ENCODE results near the gene MYO1D. TPM values are rescaled to one million over a fixed set of nuclear protein-coding genes. Genes with fewer than 3 reads are reported as not detected.

Gene MYO1D
- total RNA-seq, 1 experiment from 2014 or later: 1.3 TPM

GRCh38 chr17:32870969-32871368 is 6.0 kb downstream of the MYO1D start:
- BruUV-seq (replicated peaks): no TSS peak
- Histone ChIP-seq H3K4me1 (ENCODE audit: control insufficient read depth, insufficient read depth, low read length) (no peaks in the 10 kb centered on the region), H3K27me3 (ENCODE audit: control insufficient read depth, insufficient read depth, low read length) (peaks cover 29% of the 10 kb centered on the region), H3K4me3 (ENCODE audit: low read depth in 2 of 2, low read length in 2 of 2) (no peak overlapping the region), H3K36me3 (ENCODE audit: control insufficient read depth, insufficient read depth, low read length) (no peaks in the 10 kb centered on the region), H3K9me3 (ENCODE audit: control insufficient read depth, insufficient read depth, low read depth, low read length) (no peaks in the 10 kb centered on the region), H3K27ac (ENCODE audit: low read length) (no peak overlapping the region)
- CTCF ChIA-PET: no interaction called here
- in situ Hi-C loops (cut with HindIII; ENCODE audit: low pct_unique_long_range_greater_than_20kb, low sequenced_read_pairs): no loop called here
- DNase-seq (ENCODE audit: low read depth, low spot score): no peak
- ATAC-seq: no peak
- POLR2A ChIA-PET: no interaction called here
- no peak for TF ChIP-seq REST (IDR thresholded peaks at IDR 0.05; ENCODE audit: insufficient read depth in 1 of 2, low read depth in 2 of 2, low read length in 1 of 2)
- TF ChIP-seq SIN3A (IDR thresholded peaks at IDR 0.05; ENCODE audit: borderline replicate concordance, insufficient read depth, low read depth, low read length): no peak
- TF ChIP-seq POLR2AphosphoS5 (IDR thresholded peaks at IDR 0.05; ENCODE audit: low read depth, low read length): no peak
- no peak for TF ChIP-seq CTCF (IDR thresholded peaks at IDR 0.05)
- no peak for TF ChIP-seq TCF7L2 (IDR thresholded peaks at IDR 0.05; ENCODE audit: low read depth, low read length)
- intact Hi-C loops (cut with micrococcal nuclease; ENCODE audit: unreplicated experiment): no loop called here

DNA sequence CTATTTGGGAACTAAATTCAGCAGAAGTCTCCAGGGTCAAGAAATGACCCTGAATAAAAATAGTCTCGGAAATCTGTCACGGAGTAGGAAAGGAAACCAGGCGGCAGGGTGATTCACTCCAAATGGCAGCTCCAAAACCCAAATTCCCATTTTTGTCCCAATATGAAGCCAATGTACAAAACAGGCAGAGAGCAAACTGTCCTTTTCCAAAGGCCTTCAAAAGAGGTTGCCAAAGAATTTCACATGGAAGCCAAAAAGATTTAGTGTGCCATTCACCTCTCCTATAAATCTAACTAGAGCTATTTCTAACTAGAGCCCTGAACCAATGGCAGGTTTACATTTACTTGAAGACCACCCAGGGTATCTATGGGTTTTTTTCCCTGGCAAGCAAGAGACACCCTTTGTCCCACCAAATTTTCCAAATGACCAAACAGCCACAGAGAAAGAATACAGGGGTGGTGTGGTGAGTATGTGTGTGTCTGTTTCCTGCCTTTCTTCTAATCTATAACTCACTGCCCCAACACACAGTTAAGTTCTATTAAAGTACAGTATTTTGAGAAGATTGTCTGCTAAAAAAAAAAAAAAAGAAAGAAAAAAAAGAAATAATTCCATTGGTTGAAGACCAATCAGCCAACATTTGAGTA is 6.8 kb downstream of the MYO1D start:
- no peak for DNase-seq (ENCODE audit: low read depth, low spot score)
- Histone ChIP-seq H3K4me1 (ENCODE audit: control insufficient read depth, insufficient read depth, low read length) (no peaks in the 10 kb centered on the region), H3K36me3 (ENCODE audit: control insufficient read depth, insufficient read depth, low read length) (no peaks in the 10 kb centered on the region), H3K4me3 (ENCODE audit: low read depth in 2 of 2, low read length in 2 of 2) (no peak overlapping the region), H3K27me3 (ENCODE audit: control insufficient read depth, insufficient read depth, low read length) (peaks cover 26% of the 10 kb centered on the region), H3K27ac (ENCODE audit: low read length) (no peak overlapping the region), H3K9me3 (ENCODE audit: control insufficient read depth, insufficient read depth, low read depth, low read length) (no peaks in the 10 kb centered on the region)
- no TSS peak for BruUV-seq (replicated peaks)
- TF ChIP-seq POLR2AphosphoS5 (IDR thresholded peaks at IDR 0.05; ENCODE audit: low read depth, low read length) (no peak), SIN3A (IDR thresholded peaks at IDR 0.05; ENCODE audit: borderline replicate concordance, insufficient read depth, low read depth, low read length) (no peak), REST (IDR thresholded peaks at IDR 0.05; ENCODE audit: insufficient read depth in 1 of 2, low read depth in 2 of 2, low read length in 1 of 2) (no peak), TCF7L2 (IDR thresholded peaks at IDR 0.05; ENCODE audit: low read depth, low read length) (no peak), CTCF (IDR thresholded peaks at IDR 0.05) (no peak)
- POLR2A ChIA-PET: no interaction called here
- in situ Hi-C loops (cut with HindIII; ENCODE audit: low pct_unique_long_range_greater_than_20kb, low sequenced_read_pairs) (no loop called here), intact Hi-C loops (cut with micrococcal nuclease; ENCODE audit: unreplicated experiment) (no loop called here)
- ATAC-seq: no peak
- CTCF ChIA-PET: no interaction called here

Data from Panc1 (cell line).